AG04449 (cell line): ENCODE measurements around the gene PRRG2.

ENCODE experiments used
- CTCF ChIA-PET: fragments of 350-600 bp; formaldehyde crosslinking; extraction: SDS; loops from one replicate; lab custom pipeline; 2021; ENCODE audit warnings: antibody characterized with exemption; lab: Yijun Ruan, JAX
- POLR2A ChIA-PET: fragments of 400-600, 350-600 bp; formaldehyde crosslinking; extraction: SDS; loops from one replicate; lab custom pipeline; 2020; ENCODE audit warnings: antibody characterized with exemption, inconsistent platforms; lab: Yijun Ruan, JAX
- DNase-seq: peaks from one replicate; pipeline ENCODE4 v3.0.0-alpha.2; 2010; ENCODE audit warnings: low read depth, low spot score
- H3K4me3 ChIP-seq: 2 replicates; pipeline ENCODE4 v1.5.1; 2011; ENCODE audit warnings: low read depth, mild to moderate bottlenecking, control low read depth, low read length
- TF ChIP-seq, protein P1 (sequence below): IDR thresholded peaks from one replicate; pipeline ENCODE4 v1.5.1; 2011; ENCODE audit warnings: mild to moderate bottlenecking, moderate library complexity, low read length, control low read depth, inconsistent platforms; ENCODE audit not compliant: insufficient read depth; ENCODE audit errors: missing control alignments

PRRG2 gene

GRCh38 chr19:49554701-49555181 lies 26.4 kb upstream of the PRRG2 start:
- ChIA-PET POLR2A (no interaction called here), CTCF (interaction anchor here (1.7 to 13.7 kb wide), 4 partner anchors 8 to 27 kb away, joined by 5 to 200 read pairs (median 10); partner anchors contain the start of gene RCN3)
- no peak for DNase-seq
- no peak overlapping the region for H3K4me3 ChIP-seq
- TF ChIP-seq, protein P1, sequence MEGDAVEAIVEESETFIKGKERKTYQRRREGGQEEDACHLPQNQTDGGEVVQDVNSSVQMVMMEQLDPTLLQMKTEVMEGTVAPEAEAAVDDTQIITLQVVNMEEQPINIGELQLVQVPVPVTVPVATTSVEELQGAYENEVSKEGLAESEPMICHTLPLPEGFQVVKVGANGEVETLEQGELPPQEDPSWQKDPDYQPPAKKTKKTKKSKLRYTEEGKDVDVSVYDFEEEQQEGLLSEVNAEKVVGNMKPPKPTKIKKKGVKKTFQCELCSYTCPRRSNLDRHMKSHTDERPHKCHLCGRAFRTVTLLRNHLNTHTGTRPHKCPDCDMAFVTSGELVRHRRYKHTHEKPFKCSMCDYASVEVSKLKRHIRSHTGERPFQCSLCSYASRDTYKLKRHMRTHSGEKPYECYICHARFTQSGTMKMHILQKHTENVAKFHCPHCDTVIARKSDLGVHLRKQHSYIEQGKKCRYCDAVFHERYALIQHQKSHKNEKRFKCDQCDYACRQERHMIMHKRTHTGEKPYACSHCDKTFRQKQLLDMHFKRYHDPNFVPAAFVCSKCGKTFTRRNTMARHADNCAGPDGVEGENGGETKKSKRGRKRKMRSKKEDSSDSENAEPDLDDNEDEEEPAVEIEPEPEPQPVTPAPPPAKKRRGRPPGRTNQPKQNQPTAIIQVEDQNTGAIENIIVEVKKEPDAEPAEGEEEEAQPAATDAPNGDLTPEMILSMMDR: no peak

DNA sequence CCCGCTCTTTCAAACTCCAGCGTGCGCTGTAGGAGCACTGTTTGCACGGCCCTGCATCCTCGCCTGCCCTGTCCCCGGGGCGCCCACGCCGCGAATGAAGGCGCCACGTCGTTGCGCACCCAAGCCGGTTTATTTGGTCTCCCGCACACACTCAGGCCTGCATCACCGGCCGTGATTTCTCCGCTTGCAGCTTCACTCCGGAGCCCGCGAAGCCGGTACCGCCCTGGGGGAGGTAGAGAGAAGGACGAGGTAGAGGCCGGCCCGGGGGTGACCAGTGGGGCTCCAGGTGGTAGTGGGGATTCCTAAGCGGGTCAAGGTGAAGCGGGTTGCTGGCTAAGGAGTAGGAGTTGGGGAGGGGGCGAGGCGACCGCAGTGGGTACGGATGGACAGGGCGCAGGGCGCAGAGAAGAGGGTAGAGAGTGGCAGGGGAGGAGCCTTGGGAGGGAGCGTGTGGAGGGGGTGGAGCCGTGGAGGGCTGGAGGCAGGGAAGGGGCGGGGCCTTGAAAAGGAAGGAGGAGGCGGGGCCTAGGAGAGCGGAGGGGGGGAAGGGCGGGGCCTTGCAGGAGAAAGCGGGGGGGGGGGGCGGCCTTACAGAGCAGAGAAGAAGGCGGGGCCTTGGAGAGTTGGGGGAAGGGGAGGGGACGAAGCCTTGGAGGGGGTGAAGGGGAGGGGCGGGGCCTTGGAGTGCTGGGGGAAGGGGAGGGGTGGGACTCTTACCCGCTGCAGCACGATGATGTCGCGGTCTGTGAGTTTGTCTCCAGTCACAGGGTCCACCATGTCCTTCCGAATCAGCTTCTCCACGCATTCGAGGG lies 25.3 kb upstream of the PRRG2 start:
- POLR2A ChIA-PET: no interaction called here

GRCh38 chr19:49556412-49557398 lies 24.4 kb upstream of the PRRG2 start:
- ChIA-PET CTCF (interaction anchor here (1.4 to 13.7 kb wide), 3 partner anchors 10 to 53 kb away, joined by 5 to 200 read pairs (median 15); no protein-coding TSS in a partner anchor), POLR2A (no interaction called here)
- no peak for DNase-seq

More for the DNA sequence above, 25.3 kb upstream of the PRRG2 start:
- H3K4me3 ChIP-seq: no peak overlapping the region
- DNase-seq: no peak
- CTCF ChIA-PET: interaction anchor here (3.1 to 13.7 kb wide), 2 partner anchors 9 to 16 kb away, joined by 15 to 200 read pairs; no protein-coding TSS in a partner anchor
- TF ChIP-seq, protein P1: no peak

DNA sequence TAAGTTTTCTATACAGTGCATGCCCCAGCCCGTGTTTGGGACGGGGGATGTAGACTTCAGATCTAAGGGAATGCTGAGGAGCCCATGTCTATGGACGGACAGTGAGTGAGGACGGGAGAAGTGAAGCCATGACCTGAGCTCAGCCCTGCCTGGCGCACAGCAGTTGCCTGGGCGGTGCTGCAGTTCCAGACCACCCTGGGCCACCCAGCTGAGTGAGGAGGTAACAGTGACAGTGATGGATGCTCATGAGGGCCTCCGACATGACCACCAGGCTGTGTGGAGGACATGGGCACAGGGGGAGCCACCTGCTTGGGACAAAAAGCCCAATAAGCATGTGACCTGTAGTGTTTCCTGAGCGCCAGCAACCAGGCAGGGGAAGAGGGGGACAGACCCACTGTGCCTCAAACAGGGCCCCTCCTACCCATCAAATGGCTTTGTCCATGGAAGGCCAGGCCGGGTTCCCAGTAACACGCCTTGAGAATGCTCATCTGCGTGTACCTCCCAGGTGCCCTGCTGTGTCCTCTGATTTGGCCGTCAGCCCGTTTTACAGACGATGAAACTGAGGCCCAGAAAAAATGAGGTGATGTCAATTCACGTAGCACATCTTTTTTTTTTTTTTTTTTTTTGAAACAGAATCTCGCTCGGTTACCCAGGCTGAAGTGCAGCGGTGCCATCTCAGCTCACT lies 23.3 kb upstream of the PRRG2 start:
- no peak overlapping the region for H3K4me3 ChIP-seq
- DNase-seq: no peak
- ChIA-PET POLR2A (interaction anchor here (0.6 to 2.3 kb wide), 3 partner anchors 23 to 59 kb away, joined by 3 to 8 read pairs (median 3); partner anchors contain the start of gene NOSIP), CTCF (interaction anchor here (1.4 to 13.7 kb wide), 4 partner anchors 9 to 55 kb away, joined by 5 to 200 read pairs (median 37); no protein-coding TSS in a partner anchor)
- TF ChIP-seq, protein P1: no peak

More at GRCh38 chr19:49556412-49557398, 24.4 kb upstream of the PRRG2 start:
- H3K4me3 ChIP-seq: no peak overlapping the region
- TF ChIP-seq, protein P1: no peak

GRCh38 chr19:49558591-49558990 lies 22.5 kb upstream of the PRRG2 start:
- CTCF ChIA-PET: interaction anchor here (1.3 to 13.7 kb wide), 4 partner anchors 10 to 55 kb away, joined by 4 to 200 read pairs (median 32); no protein-coding TSS in a partner anchor
- TF ChIP-seq, protein P1: no peak

More at GRCh38 chr19:49558591-49558990, 22.5 kb upstream of the PRRG2 start:
- POLR2A ChIA-PET: interaction anchor here (0.7 to 2.3 kb wide), 3 partner anchors 22 to 60 kb away, joined by 3 to 8 read pairs (median 3); partner anchors contain the start of genes NOSIP and RCN3
- no peak overlapping the region for H3K4me3 ChIP-seq
- no peak for DNase-seq
